ENCODE results near the gene CGN.

DNA sequence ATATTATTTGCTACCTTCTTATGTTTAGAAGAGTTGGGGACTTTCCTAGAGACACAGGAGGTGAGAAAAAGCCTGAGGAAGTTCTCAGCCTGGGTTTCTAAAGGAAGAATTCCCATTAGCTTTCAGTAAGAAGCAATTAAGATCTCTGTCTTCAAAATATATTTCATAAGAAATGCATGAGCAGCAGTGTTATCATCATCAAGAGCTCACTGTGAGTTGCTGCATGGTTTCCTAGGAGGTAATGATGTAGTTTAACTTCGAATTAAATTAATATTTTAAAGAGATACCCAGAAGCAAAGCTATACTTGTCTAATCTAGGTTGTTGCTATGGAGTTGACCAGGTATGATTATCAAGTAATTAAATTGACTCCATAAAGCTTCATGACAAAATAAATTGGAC, 46.2 kb upstream of the CGN start:
- TF ChIP-seq, protein P1, sequence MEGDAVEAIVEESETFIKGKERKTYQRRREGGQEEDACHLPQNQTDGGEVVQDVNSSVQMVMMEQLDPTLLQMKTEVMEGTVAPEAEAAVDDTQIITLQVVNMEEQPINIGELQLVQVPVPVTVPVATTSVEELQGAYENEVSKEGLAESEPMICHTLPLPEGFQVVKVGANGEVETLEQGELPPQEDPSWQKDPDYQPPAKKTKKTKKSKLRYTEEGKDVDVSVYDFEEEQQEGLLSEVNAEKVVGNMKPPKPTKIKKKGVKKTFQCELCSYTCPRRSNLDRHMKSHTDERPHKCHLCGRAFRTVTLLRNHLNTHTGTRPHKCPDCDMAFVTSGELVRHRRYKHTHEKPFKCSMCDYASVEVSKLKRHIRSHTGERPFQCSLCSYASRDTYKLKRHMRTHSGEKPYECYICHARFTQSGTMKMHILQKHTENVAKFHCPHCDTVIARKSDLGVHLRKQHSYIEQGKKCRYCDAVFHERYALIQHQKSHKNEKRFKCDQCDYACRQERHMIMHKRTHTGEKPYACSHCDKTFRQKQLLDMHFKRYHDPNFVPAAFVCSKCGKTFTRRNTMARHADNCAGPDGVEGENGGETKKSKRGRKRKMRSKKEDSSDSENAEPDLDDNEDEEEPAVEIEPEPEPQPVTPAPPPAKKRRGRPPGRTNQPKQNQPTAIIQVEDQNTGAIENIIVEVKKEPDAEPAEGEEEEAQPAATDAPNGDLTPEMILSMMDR (IDR thresholded peaks at IDR 0.05) = no peak
- no peak for TF ChIP-seq EP300 (IDR thresholded peaks at IDR 0.05)

Measured in esophagus muscularis mucosa (tissue), 3 donors.